ENCODE data around the gene PVR. TPM values are rescaled to one million over a fixed set of nuclear protein-coding genes. Genes with fewer than 3 reads are reported as not detected.
"Not testable (repeated sequence)": the region's sequence is repeated elsewhere in the genome, so short reads cannot be mapped to it uniquely, and the experiment has no call there.

Gene PVR
- total RNA-seq, 1 donor from 2014 or later: 15.7 TPM

DNA sequence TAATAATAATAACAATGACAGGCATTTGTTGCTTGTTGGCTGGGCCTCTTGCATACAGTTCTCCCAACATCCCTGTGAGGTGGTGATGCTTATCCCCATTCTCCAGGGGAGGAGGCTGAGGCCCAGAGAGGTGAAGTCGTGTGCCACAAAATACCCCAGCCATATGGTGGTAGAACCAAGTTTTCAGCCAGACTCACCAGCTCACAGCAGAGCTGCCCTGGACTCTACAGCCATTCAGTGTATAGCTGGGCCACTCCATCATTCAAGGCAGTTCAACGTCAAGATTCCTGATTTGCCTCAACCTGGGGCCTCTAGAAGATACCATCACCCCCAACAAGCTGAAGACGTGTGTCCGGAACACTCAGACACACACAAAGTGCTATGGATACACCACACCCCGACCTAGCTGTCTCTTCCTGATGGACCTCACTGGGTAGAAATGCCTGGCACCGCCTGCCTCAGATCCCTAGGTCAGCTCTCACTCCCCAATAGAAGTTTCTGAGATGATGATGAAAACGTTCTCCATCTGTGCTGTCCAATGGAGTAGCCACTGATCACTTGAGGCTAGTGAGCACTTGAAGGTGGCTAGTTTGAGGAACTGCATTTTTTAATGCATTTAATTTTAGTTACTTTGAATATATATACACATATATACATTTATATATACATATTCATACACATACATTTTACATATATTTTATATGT, 23.3 kb downstream of the PVR start:
- Histone ChIP-seq H3K9me3 (ENCODE audit: control insufficient read depth in 3 of 3, low read length in 3 of 3) (no peaks in the 10 kb centered on the region), H3K27ac (ENCODE audit: low read depth, low read length) (no peak overlapping the region), H3K4me1 (ENCODE audit: control insufficient read depth in 3 of 3, insufficient read depth in 3 of 3, low read length in 3 of 3) (peaks cover 2 to 12% (median 3%) of the 10 kb centered on the region in 3 donors), H3K4me3 (ENCODE audit: low read length in 3 of 3) (no peak overlapping the region), H3K36me3 (ENCODE audit: control insufficient read depth in 3 of 3, insufficient read depth in 3 of 3, low read length in 3 of 3) (peaks cover 12 to 15% (median 15%) of the 10 kb centered on the region in 3 donors), H3K27me3 (ENCODE audit: control insufficient read depth in 3 of 3, insufficient read depth in 3 of 3, low read length in 3 of 3) (no peaks in the 10 kb centered on the region), H3K9ac (ENCODE audit: low read depth in 1 of 3, low read length in 3 of 3) (no peak overlapping the region)

DNA sequence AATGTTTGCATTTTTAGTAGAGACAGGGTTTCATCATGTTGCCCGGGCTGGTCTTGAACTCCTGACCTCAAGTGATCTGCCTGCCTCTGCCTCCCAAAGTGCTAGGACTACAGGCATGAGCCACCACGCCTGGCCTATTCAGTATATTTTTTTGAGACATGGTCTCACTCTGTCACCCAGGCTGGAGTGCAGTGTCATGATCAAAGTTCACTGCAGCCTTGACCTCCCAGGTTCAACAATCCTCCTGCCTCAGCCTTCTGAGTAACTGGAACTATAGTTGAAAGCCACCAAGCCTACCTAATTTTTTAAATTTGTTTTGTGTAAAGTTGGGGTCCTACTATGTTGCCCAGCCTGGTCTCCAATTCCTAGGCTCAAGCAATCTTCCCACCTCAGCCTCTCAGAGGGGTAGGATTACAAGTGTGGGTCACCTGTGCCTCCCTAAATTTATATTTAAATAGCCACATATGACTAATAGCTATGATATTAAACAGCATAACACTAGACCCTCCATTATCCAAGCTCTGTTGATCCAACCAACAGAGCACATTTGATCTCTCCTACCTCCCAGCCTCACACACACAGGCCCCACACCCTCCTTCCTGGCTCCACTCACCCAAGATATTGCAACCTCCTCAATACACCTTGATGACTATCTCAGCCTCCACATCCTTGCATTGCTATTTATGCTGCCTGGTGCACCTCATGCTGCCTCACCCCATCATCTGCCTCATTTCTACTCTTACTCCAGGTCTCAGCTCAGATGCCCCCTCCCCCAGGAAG, 25.5 kb downstream of the PVR start:
- no peaks in the 10 kb centered on the region for H3K4me1 ChIP-seq (ENCODE audit: control insufficient read depth in 3 of 3, insufficient read depth in 3 of 3, low read length in 3 of 3)
- H3K27me3 ChIP-seq (ENCODE audit: control insufficient read depth in 3 of 3, insufficient read depth in 3 of 3, low read length in 3 of 3): no peaks in the 10 kb centered on the region
- H3K9ac ChIP-seq (ENCODE audit: low read depth in 1 of 3, low read length in 3 of 3): no peak overlapping the region
- H3K9me3 ChIP-seq (ENCODE audit: control insufficient read depth in 3 of 3, low read length in 3 of 3): no peaks in the 10 kb centered on the region
- peaks cover 1 to 9% (median 3%) of the 10 kb centered on the region in 3 donors for H3K36me3 ChIP-seq (ENCODE audit: control insufficient read depth in 3 of 3, insufficient read depth in 3 of 3, low read length in 3 of 3)
- H3K4me3 ChIP-seq (ENCODE audit: low read length in 3 of 3): no peak overlapping the region
- no peak overlapping the region for H3K27ac ChIP-seq (ENCODE audit: low read depth, low read length)

DNA sequence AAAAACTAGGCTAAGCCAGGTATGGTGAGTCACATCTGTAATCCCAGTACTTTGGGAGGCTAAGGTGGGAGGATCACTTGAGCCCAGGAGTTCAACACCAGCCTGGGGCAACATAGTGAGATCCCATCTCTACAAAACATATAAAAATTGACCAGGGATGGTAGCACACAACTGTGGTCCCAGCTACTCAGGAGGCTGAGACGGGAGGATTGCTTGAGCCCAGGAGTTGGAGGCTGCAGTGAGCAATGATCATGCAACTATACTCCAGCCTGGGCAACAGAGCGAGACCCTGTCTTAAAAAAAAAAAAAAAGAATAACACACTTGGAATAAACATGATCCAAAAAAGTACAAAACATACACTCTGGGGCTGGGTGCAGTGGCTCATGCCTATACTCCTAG, 26.3 kb downstream of the PVR start:
- H3K4me1 ChIP-seq (ENCODE audit: control insufficient read depth in 3 of 3, insufficient read depth in 3 of 3, low read length in 3 of 3); H3K9ac ChIP-seq (ENCODE audit: low read depth in 1 of 3, low read length in 3 of 3); H3K27ac ChIP-seq (ENCODE audit: low read depth, low read length); H3K9me3 ChIP-seq (ENCODE audit: control insufficient read depth in 3 of 3, low read length in 3 of 3); H3K27me3 ChIP-seq (ENCODE audit: control insufficient read depth in 3 of 3, insufficient read depth in 3 of 3, low read length in 3 of 3); H3K4me3 ChIP-seq (ENCODE audit: low read length in 3 of 3): not testable (repeated sequence)
- H3K36me3 ChIP-seq (ENCODE audit: control insufficient read depth in 3 of 3, insufficient read depth in 3 of 3, low read length in 3 of 3): peaks cover 3 to 12% (median 3%) of the 10 kb centered on the region in 3 donors

DNA sequence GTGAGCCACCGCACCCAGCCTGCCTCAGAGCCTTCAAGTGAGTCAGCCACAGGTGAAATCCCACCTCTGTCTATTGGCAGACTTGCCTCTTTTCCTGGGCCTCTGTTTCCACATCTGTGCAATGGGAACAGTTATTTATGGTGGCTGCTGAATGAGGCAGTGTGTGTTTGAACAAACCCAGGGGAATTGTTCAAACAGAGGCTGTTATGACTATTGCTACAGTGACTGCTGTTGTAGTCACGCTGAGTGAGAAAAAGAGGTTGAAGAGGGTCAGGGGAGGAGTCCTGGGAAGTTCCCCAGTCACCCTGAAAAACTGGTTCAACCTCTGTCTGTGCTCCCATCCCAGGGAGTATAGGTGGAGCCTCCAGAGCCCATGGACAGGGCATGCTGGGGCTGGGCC, 27.7 kb downstream of the PVR start, which contains the start of gene CEACAM19:
CEACAM19 (plus strand) TSS at position 83 of the 400 bp plus-strand sequence. CDS start 450 bp downstream, outside the sequence.
- Histone ChIP-seq H3K9me3 (ENCODE audit: control insufficient read depth in 3 of 3, low read length in 3 of 3) (no peaks in the 10 kb centered on the region), H3K4me1 (ENCODE audit: control insufficient read depth in 3 of 3, insufficient read depth in 3 of 3, low read length in 3 of 3) (no peaks in the 10 kb centered on the region), H3K4me3 (ENCODE audit: low read length in 3 of 3) (no peak within 1 kb of the TSS), H3K36me3 (ENCODE audit: control insufficient read depth in 3 of 3, insufficient read depth in 3 of 3, low read length in 3 of 3) (peaks cover 5 to 20% (median 7%) of the 10 kb centered on the region in 3 donors), H3K27me3 (ENCODE audit: control insufficient read depth in 3 of 3, insufficient read depth in 3 of 3, low read length in 3 of 3) (no peaks in the 10 kb centered on the region), H3K27ac (ENCODE audit: low read depth, low read length) (no peak within 1 kb of the TSS), H3K9ac (ENCODE audit: low read depth in 1 of 3, low read length in 3 of 3) (no peak within 1 kb of the TSS)

DNA sequence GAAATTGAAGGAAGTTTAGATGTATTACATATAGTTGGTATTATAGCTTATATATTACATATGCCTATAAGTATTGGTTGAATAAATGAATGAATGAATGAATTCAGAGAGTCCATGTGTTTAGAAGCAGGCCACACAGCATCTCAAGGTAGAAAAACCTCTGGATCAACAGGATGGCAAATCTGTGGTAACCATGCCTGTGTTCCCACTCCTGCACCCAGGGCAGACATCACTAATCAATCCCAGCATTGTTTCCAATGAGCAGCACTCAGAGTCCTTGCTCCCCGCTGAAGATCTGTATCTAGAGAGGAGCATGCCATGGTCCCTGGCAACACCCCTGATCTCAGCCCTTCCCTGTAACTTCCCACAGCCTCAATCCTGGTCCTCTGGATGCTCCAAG, 28.5 kb downstream of the PVR start:
- no peaks in the 10 kb centered on the region for H3K9me3 ChIP-seq (ENCODE audit: control insufficient read depth in 3 of 3, low read length in 3 of 3)
- H3K4me1 ChIP-seq (ENCODE audit: control insufficient read depth in 3 of 3, insufficient read depth in 3 of 3, low read length in 3 of 3): no peaks in the 10 kb centered on the region
- H3K4me3 ChIP-seq (ENCODE audit: low read length in 3 of 3): no peak overlapping the region
- no peak overlapping the region for H3K9ac ChIP-seq (ENCODE audit: low read depth in 1 of 3, low read length in 3 of 3)
- H3K27ac ChIP-seq (ENCODE audit: low read depth, low read length): no peak overlapping the region
- no peaks in the 10 kb centered on the region for H3K27me3 ChIP-seq (ENCODE audit: control insufficient read depth in 3 of 3, insufficient read depth in 3 of 3, low read length in 3 of 3)
- peaks cover 5 to 22% (median 9%) of the 10 kb centered on the region in 3 donors for H3K36me3 ChIP-seq (ENCODE audit: control insufficient read depth in 3 of 3, insufficient read depth in 3 of 3, low read length in 3 of 3)

DNA sequence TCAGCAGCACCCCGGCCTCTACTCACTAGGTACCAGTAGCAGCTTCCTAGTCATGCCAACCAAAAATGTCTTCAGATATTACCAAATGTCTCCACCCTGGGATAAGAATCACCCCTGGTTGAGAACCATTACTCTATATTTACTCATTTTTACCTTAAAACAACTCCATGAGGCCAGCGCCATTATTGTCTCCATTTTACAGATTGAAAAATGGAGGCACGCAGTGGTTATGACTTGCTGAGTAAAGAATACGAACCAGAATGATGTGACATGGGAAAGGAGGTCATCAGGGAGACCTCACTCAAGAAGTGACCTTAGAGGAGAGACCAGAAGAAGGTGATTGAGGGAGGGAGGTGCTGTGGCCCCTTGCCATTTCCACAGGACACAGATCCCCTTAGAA, 29.8 kb downstream of the PVR start:
- no peaks in the 10 kb centered on the region for H3K9me3 ChIP-seq (ENCODE audit: control insufficient read depth in 3 of 3, low read length in 3 of 3)
- no peak overlapping the region for H3K4me3 ChIP-seq (ENCODE audit: low read length in 3 of 3)
- H3K36me3 ChIP-seq (ENCODE audit: control insufficient read depth in 3 of 3, insufficient read depth in 3 of 3, low read length in 3 of 3): peaks cover 5 to 22% (median 9%) of the 10 kb centered on the region in 3 donors
- no peak overlapping the region for H3K9ac ChIP-seq (ENCODE audit: low read depth in 1 of 3, low read length in 3 of 3)
- no peak overlapping the region for H3K27ac ChIP-seq (ENCODE audit: low read depth, low read length)
- H3K27me3 ChIP-seq (ENCODE audit: control insufficient read depth in 3 of 3, insufficient read depth in 3 of 3, low read length in 3 of 3): no peaks in the 10 kb centered on the region
- H3K4me1 ChIP-seq (ENCODE audit: control insufficient read depth in 3 of 3, insufficient read depth in 3 of 3, low read length in 3 of 3): no peaks in the 10 kb centered on the region

DNA sequence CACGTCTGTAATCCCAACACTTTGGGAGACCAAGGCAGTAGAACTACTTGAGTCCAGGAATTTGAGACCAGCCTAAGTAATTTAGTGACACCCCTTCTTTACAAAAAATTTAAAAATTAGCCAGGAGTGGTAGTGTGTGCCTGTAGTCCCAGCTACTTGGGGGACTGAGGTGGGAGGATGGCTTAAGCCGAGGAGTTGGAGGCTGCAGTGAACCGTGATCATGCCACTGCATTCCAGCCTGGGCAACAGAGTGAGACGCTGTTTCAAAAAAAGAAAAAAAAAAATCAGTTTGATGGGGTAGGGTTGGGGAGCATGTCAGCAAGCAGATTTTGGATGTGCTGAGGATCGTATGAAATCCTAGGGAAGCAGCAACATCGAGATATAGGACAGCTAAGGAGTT, 31.8 kb downstream of the PVR start:
- H3K9me3 ChIP-seq (ENCODE audit: control insufficient read depth in 3 of 3, low read length in 3 of 3): no peaks in the 10 kb centered on the region
- no peak overlapping the region for H3K4me3 ChIP-seq (ENCODE audit: low read length in 3 of 3)
- no peak overlapping the region for H3K27ac ChIP-seq (ENCODE audit: low read depth, low read length)
- no peaks in the 10 kb centered on the region for H3K27me3 ChIP-seq (ENCODE audit: control insufficient read depth in 3 of 3, insufficient read depth in 3 of 3, low read length in 3 of 3)
- no peak overlapping the region for H3K9ac ChIP-seq (ENCODE audit: low read depth in 1 of 3, low read length in 3 of 3)
- peaks cover 14 to 31% (median 14%) of the 10 kb centered on the region in 3 donors for H3K36me3 ChIP-seq (ENCODE audit: control insufficient read depth in 3 of 3, insufficient read depth in 3 of 3, low read length in 3 of 3)
- H3K4me1 ChIP-seq (ENCODE audit: control insufficient read depth in 3 of 3, insufficient read depth in 3 of 3, low read length in 3 of 3): no peaks in the 10 kb centered on the region

DNA sequence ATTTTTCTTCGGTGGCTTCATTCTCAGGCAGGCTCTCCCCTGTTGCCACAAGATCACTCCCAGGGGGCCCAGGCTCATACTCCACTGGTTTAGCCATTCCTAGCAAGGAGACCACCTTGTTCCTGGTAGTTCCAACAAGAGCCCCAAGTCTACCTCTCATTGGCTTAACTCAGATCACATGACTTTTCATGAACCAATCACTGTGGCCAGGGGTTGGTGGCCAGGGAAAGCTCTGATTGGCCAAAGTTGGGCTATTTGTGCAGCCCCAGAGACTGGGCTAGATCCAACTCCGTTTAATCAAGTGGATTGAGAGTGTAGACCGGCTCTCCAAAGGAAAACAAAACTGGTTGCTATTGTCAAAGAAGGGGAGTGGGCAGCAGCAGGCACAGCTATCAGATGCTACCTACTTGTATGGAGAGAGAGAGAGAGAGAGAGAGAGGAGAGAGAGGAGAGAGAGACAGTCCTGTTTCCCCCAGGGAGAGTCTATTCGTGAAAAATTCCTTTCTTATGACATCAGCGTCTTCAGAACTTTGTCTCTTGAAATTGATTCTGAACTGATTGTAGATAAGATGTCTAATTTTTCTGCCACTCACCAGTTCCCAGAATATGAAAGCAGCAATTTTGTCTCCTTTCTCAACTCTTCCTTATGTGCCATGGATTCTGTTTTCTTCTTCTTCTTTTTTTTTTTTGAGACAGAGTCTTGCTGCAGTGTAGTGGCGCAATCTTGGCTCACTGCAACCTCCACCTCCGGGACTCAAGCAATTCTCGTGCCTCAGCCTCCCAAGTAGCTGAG, 33.5 kb downstream of the PVR start:
- no peaks in the 10 kb centered on the region for H3K9me3 ChIP-seq (ENCODE audit: control insufficient read depth in 3 of 3, low read length in 3 of 3)
- peaks cover 16 to 32% (median 20%) of the 10 kb centered on the region in 3 donors for H3K36me3 ChIP-seq (ENCODE audit: control insufficient read depth in 3 of 3, insufficient read depth in 3 of 3, low read length in 3 of 3)
- H3K9ac ChIP-seq (ENCODE audit: low read depth in 1 of 3, low read length in 3 of 3): no peak overlapping the region
- peak overlapping the region in 1 of 3 donors; percentile 7 for H3K4me3 ChIP-seq (ENCODE audit: low read length in 3 of 3)
- H3K27ac ChIP-seq (ENCODE audit: low read depth, low read length): no peak overlapping the region
- no peaks in the 10 kb centered on the region for H3K4me1 ChIP-seq (ENCODE audit: control insufficient read depth in 3 of 3, insufficient read depth in 3 of 3, low read length in 3 of 3)
- H3K27me3 ChIP-seq (ENCODE audit: control insufficient read depth in 3 of 3, insufficient read depth in 3 of 3, low read length in 3 of 3): no peaks in the 10 kb centered on the region

DNA sequence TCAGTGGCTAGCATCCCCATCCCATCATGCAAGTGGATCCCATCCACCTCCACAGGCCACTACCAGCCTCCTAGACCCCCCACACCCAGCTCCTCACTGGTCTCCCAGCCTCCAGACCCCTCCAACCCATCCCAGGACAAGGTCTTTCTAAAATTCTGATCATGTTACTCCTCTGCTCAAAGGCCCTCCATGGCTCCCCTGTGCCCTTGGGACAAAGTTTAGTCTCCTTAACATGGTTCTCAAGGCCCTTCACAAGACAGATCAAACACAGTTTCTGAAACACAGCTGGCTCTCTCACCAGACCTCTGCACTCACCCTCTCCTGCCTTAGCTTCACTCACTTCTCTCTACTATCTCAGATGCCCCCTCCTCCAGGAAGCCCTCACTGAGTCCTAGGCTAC, 36.8 kb downstream of the PVR start:
- H3K4me1 ChIP-seq (ENCODE audit: control insufficient read depth in 3 of 3, insufficient read depth in 3 of 3, low read length in 3 of 3): peaks cover 0 to 6% (median 3%) of the 10 kb centered on the region in 3 donors
- H3K27me3 ChIP-seq (ENCODE audit: control insufficient read depth in 3 of 3, insufficient read depth in 3 of 3, low read length in 3 of 3): no peaks in the 10 kb centered on the region
- H3K36me3 ChIP-seq (ENCODE audit: control insufficient read depth in 3 of 3, insufficient read depth in 3 of 3, low read length in 3 of 3): peaks cover 19 to 29% (median 25%) of the 10 kb centered on the region in 3 donors
- no peak overlapping the region for H3K4me3 ChIP-seq (ENCODE audit: low read length in 3 of 3)
- H3K27ac ChIP-seq (ENCODE audit: low read depth, low read length): no peak overlapping the region
- no peaks in the 10 kb centered on the region for H3K9me3 ChIP-seq (ENCODE audit: control insufficient read depth in 3 of 3, low read length in 3 of 3)
- H3K9ac ChIP-seq (ENCODE audit: low read depth in 1 of 3, low read length in 3 of 3): no peak overlapping the region

Measured in skeletal muscle tissue (tissue), 4 donors.